ENCODE data around the gene ERCC8. TPM values are rescaled to one million over a fixed set of nuclear protein-coding genes. Genes with fewer than 3 reads are reported as not detected.

ERCC8 gene
- total RNA-seq, 1 donor = 25.5 TPM

DNA sequence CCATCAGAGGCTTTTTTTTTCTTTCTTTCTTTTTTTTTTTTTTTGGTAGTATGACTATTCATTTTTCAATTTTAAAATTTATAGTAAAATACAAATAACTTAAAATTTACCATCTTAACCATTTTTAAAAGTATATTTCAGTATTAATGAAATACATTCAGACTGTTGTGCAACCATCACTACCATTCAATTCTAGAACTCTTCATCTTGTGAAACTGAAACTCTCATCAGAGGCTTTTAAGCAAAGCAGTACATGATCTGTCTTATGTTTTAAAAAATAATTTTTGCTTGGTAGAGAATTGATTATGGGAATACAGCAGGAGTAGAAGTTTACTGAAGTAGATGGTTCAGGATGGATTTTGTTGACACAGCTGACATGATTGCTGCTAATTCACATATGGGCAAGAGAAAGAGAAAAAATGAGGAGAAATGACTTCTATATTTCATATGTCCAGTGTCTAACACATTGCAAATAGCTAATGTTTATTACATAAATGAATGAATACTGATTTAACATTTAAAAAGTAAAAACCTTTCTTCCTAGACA is 114.2 kb downstream of the ERCC8 start:
- TF ChIP-seq, protein P1, sequence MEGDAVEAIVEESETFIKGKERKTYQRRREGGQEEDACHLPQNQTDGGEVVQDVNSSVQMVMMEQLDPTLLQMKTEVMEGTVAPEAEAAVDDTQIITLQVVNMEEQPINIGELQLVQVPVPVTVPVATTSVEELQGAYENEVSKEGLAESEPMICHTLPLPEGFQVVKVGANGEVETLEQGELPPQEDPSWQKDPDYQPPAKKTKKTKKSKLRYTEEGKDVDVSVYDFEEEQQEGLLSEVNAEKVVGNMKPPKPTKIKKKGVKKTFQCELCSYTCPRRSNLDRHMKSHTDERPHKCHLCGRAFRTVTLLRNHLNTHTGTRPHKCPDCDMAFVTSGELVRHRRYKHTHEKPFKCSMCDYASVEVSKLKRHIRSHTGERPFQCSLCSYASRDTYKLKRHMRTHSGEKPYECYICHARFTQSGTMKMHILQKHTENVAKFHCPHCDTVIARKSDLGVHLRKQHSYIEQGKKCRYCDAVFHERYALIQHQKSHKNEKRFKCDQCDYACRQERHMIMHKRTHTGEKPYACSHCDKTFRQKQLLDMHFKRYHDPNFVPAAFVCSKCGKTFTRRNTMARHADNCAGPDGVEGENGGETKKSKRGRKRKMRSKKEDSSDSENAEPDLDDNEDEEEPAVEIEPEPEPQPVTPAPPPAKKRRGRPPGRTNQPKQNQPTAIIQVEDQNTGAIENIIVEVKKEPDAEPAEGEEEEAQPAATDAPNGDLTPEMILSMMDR (IDR thresholded peaks at IDR 0.05; ENCODE audit: insufficient read depth, low read length) = no peak
- H3K4me3 ChIP-seq (ENCODE audit: low read depth, low read length) = no peak overlapping the region
- no peak for DNase-seq (ENCODE audit: low read depth)

DNA sequence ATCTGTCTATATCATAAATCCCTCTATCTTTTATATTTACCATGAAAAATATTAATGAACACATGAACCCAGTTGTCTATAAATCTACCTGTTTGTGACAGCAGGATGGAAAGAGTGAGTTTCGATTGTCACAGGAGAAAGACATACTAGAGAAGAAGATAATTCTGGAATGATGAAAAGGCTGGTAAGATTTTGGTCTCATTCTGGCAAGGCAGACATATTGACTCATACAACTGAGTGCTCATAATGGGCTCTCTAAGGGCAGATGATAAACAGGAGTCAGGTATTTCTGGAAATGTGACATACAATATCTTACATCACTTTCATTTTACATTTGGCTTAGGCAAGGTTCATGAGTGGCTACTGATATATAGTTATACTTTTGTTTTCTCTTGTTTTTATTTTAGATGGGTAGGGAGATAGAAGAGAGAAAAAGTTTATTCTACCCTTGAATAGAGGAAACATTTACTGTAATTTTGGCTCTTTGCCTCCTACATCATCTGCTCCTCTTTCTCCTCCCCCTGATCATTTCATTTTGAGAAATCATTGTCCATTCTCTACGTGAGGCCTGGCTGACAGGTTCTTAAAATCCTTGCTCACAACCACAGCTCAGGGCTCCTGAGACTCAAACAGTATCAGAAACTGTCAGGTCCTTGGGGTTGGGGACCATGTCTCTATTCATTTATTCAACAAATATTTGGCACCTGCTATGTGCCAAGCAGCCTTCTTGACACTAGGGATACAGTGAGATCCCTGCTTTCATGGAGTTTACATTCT is 115.2 kb downstream of the ERCC8 start:
- no peak overlapping the region for H3K4me3 ChIP-seq (ENCODE audit: low read depth, low read length)
- DNase-seq (ENCODE audit: low read depth) = no peak
- TF ChIP-seq, protein P1 (IDR thresholded peaks at IDR 0.05; ENCODE audit: insufficient read depth, low read length) = no peak

DNA sequence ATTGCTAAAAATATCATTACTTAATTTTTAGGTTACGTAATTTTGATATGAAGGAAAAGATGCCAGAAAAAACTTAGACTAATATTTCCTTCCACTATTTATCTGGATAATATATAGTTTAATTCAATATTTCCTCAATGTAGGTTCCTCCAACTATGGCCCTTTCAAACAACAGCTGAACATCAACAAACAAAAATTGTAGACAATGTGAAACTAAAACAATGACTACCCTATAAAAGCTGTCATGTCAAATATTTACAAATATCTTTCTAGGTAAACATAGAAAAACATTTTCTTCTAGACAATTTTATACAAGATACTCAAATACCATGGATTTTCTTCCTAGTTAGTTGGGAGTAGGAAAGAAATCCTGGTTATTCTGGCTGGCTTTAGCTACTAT is 117.7 kb downstream of the ERCC8 start:
- no peak for DNase-seq (ENCODE audit: low read depth)
- H3K4me3 ChIP-seq (ENCODE audit: low read depth, low read length) = no peak overlapping the region
- TF ChIP-seq, protein P1 (IDR thresholded peaks at IDR 0.05; ENCODE audit: insufficient read depth, low read length) = no peak

DNA sequence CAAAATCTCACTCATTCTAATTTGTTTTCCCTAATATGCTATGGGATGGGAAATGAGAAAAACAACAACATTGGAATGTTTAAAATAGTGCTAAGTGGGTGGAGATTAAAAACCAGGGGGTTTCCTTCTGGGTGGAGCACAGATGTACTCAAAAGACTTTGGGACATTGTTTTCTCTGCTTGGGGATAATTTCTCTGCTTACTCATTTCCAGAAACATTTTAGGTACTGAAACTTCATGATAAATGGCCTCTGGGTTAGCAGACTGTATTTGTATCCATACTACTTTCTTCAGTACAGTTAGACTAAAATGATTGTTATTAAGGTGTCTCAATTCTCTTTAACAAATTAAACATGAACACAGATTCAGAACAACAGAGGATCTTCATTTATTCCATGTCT is 118.2 kb downstream of the ERCC8 start:
- no peak for DNase-seq (ENCODE audit: low read depth)
- TF ChIP-seq, protein P1 (IDR thresholded peaks at IDR 0.05; ENCODE audit: insufficient read depth, low read length) = no peak
- no peak overlapping the region for H3K4me3 ChIP-seq (ENCODE audit: low read depth, low read length)

Other genes starting within 250 kb of the ERCC8 start
- 1.2 and 8.0 TPM in 2 replicates for gene DEPDC1B, start 244.9 kb downstream of the ERCC8 start, total RNA-seq (ENCODE audit: low replicate concordance)
- 0.18 TPM in 1 of 2 replicates, not detected in the other for gene ELOVL7, start 100.8 kb downstream of the ERCC8 start, total RNA-seq (ENCODE audit: low replicate concordance)
- 24.2 and 50.8 TPM in 2 replicates for gene NDUFAF2, start 135 bp upstream of the ERCC8 start, total RNA-seq (ENCODE audit: low replicate concordance)
- 41.5 and 43.9 TPM in 2 replicates for gene SMIM15, start 217.4 kb upstream of the ERCC8 start, total RNA-seq (ENCODE audit: low replicate concordance)

Measured in fibroblast of the aortic adventitia (primary cell).